Erythroblast (primary cell): ENCODE results near the gene PRAMEF5.
"Not testable (repeated sequence)": the region's sequence is repeated elsewhere in the genome, so short reads cannot be mapped to it uniquely, and the experiment has no call there.

ENCODE experiments used
- GATA1 ChIP-seq: IDR thresholded peaks from 2 replicates; pipeline ENCODE4 v1.6.1; 2011; ENCODE audit warnings: low read depth, mild to moderate bottlenecking, control low read depth, low read length, moderate library complexity
- POLR2A ChIP-seq: IDR thresholded peaks from 2 replicates; pipeline ENCODE4 v1.6.1; 2011; ENCODE audit warnings: mild to moderate bottlenecking, low read length

DNA sequence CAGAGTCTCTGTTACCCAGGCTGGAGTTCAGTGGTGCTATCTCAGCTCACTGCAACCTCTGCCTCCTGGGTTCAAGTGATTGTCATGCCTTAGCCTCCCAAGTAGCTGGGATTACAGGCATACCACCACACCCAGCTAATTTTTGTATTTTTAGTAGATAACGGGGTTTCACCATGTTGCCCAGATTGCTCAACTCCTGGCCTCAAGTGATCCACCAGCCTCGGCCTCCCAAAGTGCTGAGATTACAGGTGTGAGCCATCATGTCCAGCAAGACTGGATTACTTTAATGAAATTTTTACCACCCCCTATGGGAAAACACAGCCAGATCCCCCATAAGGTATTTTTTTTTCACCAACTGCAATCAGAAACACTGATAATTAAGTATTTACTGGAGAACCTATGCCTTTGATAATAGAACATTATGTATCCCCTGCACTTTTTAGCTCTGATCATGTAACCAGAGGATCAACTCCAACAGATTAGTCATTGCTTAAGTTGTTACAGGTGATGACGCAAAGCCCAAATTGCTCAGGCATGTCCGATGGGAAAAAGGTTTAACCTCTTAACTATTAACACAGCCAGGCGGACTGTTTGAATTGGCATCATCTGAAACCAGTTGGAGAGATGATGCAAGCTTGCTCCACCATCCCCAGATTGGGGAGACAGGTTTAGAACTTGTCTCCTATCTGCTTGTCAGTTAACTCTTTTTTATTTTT, 43.4 kb downstream of the PRAMEF5 start:
- TF ChIP-seq POLR2A, GATA1: not testable (repeated sequence)
